Measurements from ENCODE around the gene PRDM16.

PRDM16 gene

DNA sequence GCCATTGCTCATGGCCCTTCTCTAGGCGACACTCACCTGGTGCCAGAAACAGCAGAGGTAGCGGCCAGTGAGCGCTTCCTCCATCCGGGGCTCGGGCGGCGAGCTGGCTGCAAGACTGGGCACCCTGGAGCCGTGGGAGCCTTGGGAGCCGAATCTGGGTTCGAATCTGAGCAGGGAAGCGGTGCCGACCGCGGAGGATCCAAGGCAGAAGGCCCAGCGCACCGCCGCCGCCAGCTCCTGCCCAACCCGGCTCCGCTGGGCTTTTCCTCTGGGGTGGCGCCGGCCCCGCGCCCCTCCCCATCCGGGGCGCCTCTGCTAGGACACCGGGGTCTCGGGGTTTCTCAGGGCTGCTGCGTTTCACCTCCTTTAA, 1.7 kb upstream of the PRDM16 start:
- Histone ChIP-seq H3K9me3 (ENCODE audit: insufficient read depth, low read length, severe bottlenecking) (no peaks in the 10 kb centered on the region), H2AFZ (ENCODE audit: low read depth, low read length) (no peak overlapping the region), H3K79me2 (ENCODE audit: insufficient read depth, low read length) (no peaks in the 10 kb centered on the region), H3K4me2 (ENCODE audit: insufficient read depth, low read length) (no peak overlapping the region), H3K36me3 (ENCODE audit: insufficient read depth, low read length) (no peaks in the 10 kb centered on the region), H3K4me1 (ENCODE audit: insufficient read depth, low read length) (no peaks in the 10 kb centered on the region), H3K27me3 (ENCODE audit: insufficient read depth, low read length, poor library complexity) (no peaks in the 10 kb centered on the region), H3K9ac (ENCODE audit: low read depth, low read length) (no peak overlapping the region), H3K4me3 (ENCODE audit: low read depth in 1 of 2, low read length in 2 of 2) (no peak overlapping the region), H4K20me1 (ENCODE audit: insufficient read depth, low read length) (no peaks in the 10 kb centered on the region), H3K27ac (ENCODE audit: low read length) (no peak overlapping the region)
- DNase-seq: no peak
- ATAC-seq (ENCODE audit: insufficient read depth, low read depth): no peak
- no peak for TF ChIP-seq EZH2 (IDR thresholded peaks at IDR 0.05; ENCODE audit: borderline replicate concordance, low read depth, low read length, severe bottlenecking)

DNA sequence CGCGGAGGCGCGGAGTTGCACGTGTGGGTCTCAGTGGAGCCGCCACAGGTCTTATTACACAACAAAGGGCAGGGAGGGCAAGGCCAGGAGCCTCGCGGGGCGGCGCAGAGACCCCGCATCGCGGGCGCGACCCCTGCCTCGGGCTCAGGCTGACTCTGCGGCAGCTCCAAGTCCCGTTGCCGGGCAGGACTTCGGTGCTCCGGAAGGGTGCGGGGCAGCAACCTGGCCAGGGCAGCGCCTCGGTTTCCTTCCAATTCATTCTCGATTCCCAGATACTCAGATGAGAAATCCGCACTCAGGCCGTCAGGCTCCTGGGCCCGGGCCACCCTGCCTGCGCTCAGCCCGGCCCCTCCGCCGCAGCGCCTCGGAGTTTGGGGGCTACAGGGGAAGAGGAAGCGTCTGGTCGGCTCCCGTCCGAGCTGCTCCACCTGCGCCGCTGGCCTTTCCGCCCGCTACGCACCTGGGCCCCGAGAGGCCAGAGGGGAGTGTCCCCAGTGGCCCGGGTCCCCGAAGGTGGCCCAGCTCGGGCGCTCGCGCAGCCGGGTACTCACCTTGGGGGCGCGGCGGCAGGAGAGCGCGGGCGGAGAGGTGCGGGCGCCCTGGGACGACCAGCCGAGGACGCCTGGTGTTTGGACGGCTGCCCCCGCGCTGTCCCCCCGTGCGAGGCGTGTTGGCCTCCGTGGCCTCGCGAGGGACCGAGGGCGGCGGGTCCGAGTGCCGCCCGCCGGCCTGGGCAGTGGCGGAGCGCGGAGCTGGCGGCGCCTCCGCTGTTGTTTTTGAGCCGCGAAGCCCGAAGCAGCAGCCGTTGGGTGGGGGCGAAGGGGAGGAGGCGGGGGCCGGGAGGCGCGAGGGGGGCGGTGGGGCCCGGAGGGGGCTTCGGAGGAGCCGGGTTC, 1.1 kb upstream of the PRDM16 start:
- no peak overlapping the region for H3K9ac ChIP-seq (ENCODE audit: low read depth, low read length)
- no peaks in the 10 kb centered on the region for H3K9me3 ChIP-seq (ENCODE audit: insufficient read depth, low read length, severe bottlenecking)
- H3K79me2 ChIP-seq (ENCODE audit: insufficient read depth, low read length): no peaks in the 10 kb centered on the region
- TF ChIP-seq EZH2 (IDR thresholded peaks at IDR 0.05; ENCODE audit: borderline replicate concordance, low read depth, low read length, severe bottlenecking): no peak
- TF ChIP-seq, protein P1, sequence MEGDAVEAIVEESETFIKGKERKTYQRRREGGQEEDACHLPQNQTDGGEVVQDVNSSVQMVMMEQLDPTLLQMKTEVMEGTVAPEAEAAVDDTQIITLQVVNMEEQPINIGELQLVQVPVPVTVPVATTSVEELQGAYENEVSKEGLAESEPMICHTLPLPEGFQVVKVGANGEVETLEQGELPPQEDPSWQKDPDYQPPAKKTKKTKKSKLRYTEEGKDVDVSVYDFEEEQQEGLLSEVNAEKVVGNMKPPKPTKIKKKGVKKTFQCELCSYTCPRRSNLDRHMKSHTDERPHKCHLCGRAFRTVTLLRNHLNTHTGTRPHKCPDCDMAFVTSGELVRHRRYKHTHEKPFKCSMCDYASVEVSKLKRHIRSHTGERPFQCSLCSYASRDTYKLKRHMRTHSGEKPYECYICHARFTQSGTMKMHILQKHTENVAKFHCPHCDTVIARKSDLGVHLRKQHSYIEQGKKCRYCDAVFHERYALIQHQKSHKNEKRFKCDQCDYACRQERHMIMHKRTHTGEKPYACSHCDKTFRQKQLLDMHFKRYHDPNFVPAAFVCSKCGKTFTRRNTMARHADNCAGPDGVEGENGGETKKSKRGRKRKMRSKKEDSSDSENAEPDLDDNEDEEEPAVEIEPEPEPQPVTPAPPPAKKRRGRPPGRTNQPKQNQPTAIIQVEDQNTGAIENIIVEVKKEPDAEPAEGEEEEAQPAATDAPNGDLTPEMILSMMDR (IDR thresholded peaks at IDR 0.05; ENCODE audit: borderline replicate concordance, extremely low read depth, low read length, poor library complexity, severe bottlenecking): no peak
- H3K4me3 ChIP-seq (ENCODE audit: low read depth in 1 of 2, low read length in 2 of 2): no peak overlapping the region
- H3K27me3 ChIP-seq (ENCODE audit: insufficient read depth, low read length, poor library complexity): no peaks in the 10 kb centered on the region
- no peaks in the 10 kb centered on the region for H3K4me1 ChIP-seq (ENCODE audit: insufficient read depth, low read length)
- H3K4me2 ChIP-seq (ENCODE audit: insufficient read depth, low read length): no peak overlapping the region
- no peak overlapping the region for H2AFZ ChIP-seq (ENCODE audit: low read depth, low read length)
- H4K20me1 ChIP-seq (ENCODE audit: insufficient read depth, low read length): no peaks in the 10 kb centered on the region
- no peak for DNase-seq
- no peak for ATAC-seq (ENCODE audit: insufficient read depth, low read depth)
- H3K36me3 ChIP-seq (ENCODE audit: insufficient read depth, low read length): no peaks in the 10 kb centered on the region
- no peak overlapping the region for H3K27ac ChIP-seq (ENCODE audit: low read length)

DNA sequence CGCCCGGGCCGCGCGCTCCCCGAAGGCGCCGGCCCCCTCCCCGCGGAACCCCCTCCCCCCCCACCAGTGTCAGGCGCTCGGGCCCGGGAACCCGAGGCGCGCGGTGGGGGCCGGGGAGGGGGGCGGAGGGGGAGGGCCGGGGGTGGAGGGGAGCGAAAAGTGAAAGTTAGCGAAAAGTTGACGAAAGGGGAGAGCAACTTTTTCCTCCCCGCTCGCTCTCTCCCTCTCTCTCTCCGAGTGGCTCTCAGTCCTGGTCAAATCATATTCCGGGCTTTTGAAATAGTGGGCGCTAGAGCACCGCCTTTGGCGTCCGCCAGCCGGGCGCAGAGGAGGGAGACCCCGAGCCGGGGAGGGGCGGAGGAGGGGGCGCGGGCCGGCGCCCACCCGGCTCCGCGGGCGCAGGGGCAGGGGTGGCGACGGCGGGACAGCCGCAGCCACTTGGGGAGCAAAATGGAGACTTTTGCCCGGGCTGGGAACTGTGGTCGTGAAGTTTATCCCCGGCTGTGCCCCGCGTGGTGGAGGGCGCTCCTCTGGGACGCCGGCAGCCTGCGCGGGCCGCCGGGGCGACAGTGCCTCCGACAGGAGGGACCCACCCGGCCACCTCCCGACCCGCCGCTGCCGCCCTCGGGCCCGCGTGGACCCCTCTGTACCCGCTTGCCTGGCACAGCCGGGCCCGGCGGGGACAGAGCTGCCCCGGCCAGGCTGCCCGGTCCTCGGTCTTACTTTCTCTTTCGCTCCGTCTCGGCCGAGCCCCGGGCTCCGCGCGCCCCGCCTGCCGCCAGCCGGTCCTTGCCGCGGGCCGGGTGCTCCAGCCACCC, 697 bp downstream of the PRDM16 start:
- Histone ChIP-seq H3K27ac (ENCODE audit: low read length) (no peak overlapping the region), H2AFZ (ENCODE audit: low read depth, low read length) (no peak overlapping the region), H3K79me2 (ENCODE audit: insufficient read depth, low read length) (no peaks in the 10 kb centered on the region), H3K4me1 (ENCODE audit: insufficient read depth, low read length) (no peaks in the 10 kb centered on the region), H3K9ac (ENCODE audit: low read depth, low read length) (no peak overlapping the region), H4K20me1 (ENCODE audit: insufficient read depth, low read length) (no peaks in the 10 kb centered on the region), H3K27me3 (ENCODE audit: insufficient read depth, low read length, poor library complexity) (no peaks in the 10 kb centered on the region), H3K9me3 (ENCODE audit: insufficient read depth, low read length, severe bottlenecking) (no peaks in the 10 kb centered on the region), H3K36me3 (ENCODE audit: insufficient read depth, low read length) (no peaks in the 10 kb centered on the region), H3K4me3 (ENCODE audit: low read depth in 1 of 2, low read length in 2 of 2) (no peak overlapping the region), H3K4me2 (ENCODE audit: insufficient read depth, low read length) (no peak overlapping the region)
- TF ChIP-seq EZH2 (IDR thresholded peaks at IDR 0.05; ENCODE audit: borderline replicate concordance, low read depth, low read length, severe bottlenecking): no peak
- TF ChIP-seq, protein P1 (IDR thresholded peaks at IDR 0.05; ENCODE audit: borderline replicate concordance, extremely low read depth, low read length, poor library complexity, severe bottlenecking): no peak
- ATAC-seq (ENCODE audit: insufficient read depth, low read depth) (no peak), DNase-seq (no peak)

DNA sequence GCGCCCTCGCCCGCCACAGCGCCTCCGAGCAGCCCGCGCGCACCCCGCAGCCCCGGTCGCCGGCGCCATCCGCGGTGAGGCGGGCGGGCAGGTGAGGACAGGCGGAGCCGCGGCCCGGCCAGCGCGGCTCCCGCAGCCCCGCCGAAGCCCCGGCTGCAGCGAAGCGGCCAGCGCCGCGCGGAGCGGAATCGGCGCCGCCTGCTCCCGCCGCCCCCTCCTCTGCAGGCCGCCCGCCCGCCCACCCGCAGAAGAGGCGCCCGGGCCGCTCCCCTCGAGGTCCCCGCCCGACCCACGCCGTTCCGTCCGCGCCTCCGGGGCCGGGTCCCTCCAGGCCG, 1.3 kb downstream of the PRDM16 start:
- H3K4me1 ChIP-seq (ENCODE audit: insufficient read depth, low read length): no peaks in the 10 kb centered on the region
- no peaks in the 10 kb centered on the region for H3K79me2 ChIP-seq (ENCODE audit: insufficient read depth, low read length)
- H3K4me2 ChIP-seq (ENCODE audit: insufficient read depth, low read length): no peak overlapping the region
- H3K4me3 ChIP-seq (ENCODE audit: low read depth in 1 of 2, low read length in 2 of 2): no peak overlapping the region
- H3K9ac ChIP-seq (ENCODE audit: low read depth, low read length): no peak overlapping the region
- H4K20me1 ChIP-seq (ENCODE audit: insufficient read depth, low read length): no peaks in the 10 kb centered on the region
- H3K36me3 ChIP-seq (ENCODE audit: insufficient read depth, low read length): no peaks in the 10 kb centered on the region
- H3K9me3 ChIP-seq (ENCODE audit: insufficient read depth, low read length, severe bottlenecking): no peaks in the 10 kb centered on the region
- ATAC-seq (ENCODE audit: insufficient read depth, low read depth) (no peak), DNase-seq (no peak)
- TF ChIP-seq, protein P1 (IDR thresholded peaks at IDR 0.05; ENCODE audit: borderline replicate concordance, extremely low read depth, low read length, poor library complexity, severe bottlenecking): no peak
- TF ChIP-seq EZH2 (IDR thresholded peaks at IDR 0.05; ENCODE audit: borderline replicate concordance, low read depth, low read length, severe bottlenecking): no peak
- H3K27ac ChIP-seq (ENCODE audit: low read length): no peak overlapping the region
- no peaks in the 10 kb centered on the region for H3K27me3 ChIP-seq (ENCODE audit: insufficient read depth, low read length, poor library complexity)
- H2AFZ ChIP-seq (ENCODE audit: low read depth, low read length): no peak overlapping the region
